Measurements from ENCODE around the gene AKIRIN2.

DNA sequence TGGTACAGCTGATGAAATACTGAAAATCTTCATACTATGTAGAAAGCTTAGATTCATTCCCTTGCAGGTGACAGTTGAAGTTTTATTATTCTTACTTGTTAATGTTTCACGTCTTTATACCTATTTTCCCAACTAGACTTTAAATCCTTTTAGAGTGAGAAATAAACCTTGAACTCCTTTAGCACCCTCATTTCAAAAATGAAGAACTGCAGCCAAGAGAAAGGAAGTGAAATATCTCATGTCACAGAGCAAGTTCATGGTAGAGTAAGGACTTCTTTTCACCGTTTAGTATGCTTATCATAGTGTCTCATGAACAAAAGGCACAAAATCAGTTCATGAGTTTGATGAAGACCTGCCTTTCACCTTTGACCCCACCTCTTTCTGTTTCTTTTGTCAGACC is 73.6 kb downstream of the AKIRIN2 start:
- TF ChIP-seq, protein P1, sequence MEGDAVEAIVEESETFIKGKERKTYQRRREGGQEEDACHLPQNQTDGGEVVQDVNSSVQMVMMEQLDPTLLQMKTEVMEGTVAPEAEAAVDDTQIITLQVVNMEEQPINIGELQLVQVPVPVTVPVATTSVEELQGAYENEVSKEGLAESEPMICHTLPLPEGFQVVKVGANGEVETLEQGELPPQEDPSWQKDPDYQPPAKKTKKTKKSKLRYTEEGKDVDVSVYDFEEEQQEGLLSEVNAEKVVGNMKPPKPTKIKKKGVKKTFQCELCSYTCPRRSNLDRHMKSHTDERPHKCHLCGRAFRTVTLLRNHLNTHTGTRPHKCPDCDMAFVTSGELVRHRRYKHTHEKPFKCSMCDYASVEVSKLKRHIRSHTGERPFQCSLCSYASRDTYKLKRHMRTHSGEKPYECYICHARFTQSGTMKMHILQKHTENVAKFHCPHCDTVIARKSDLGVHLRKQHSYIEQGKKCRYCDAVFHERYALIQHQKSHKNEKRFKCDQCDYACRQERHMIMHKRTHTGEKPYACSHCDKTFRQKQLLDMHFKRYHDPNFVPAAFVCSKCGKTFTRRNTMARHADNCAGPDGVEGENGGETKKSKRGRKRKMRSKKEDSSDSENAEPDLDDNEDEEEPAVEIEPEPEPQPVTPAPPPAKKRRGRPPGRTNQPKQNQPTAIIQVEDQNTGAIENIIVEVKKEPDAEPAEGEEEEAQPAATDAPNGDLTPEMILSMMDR (IDR thresholded peaks at IDR 0.05), result no peak
- TF ChIP-seq POLR2A (IDR thresholded peaks at IDR 0.05), result no peak
